GM18858 (cell line): ENCODE results near the gene LAMB1.

ENCODE experiments used
- ATAC-seq: cut with Tn5 transposase; IDR thresholded peaks from one replicate; pipeline ENCODE4 v1.9.1; 2021; ENCODE audit not compliant: unreplicated experiment

LAMB1 gene

GRCh38 chr7:107999779-108000560 lies 3.0 kb downstream of the LAMB1 start:
- ATAC-seq, result no peak

- ATAC-seq, result no peak
These were observed 4.1 kb downstream of the LAMB1 start for GRCh38 chr7:107998660-107999480.

DNA sequence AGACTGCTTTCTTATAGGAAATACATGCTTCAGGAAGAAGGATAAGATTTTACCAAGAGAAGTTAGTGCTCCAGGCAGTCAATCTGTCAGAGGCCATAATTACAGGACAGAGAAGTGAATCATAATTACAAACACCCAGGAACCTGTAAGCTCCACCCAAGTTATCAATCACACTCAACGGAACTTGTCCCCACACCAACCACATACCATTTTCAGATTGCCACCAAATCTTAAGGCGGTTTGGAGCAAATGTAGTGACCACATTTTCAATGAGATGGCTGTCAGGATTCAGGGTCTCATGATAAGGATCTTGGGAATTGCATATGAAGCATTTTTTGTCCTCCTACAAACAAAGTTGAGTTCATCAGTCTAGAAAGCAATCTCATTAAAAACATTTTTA lies 4.8 kb downstream of the LAMB1 start:
- ATAC-seq, result no peak

- no peak for ATAC-seq
These were observed 6.7 kb downstream of the LAMB1 start for GRCh38 chr7:107996072-107996882.

GRCh38 chr7:107995184-107996071 lies 7.5 kb downstream of the LAMB1 start:
- ATAC-seq, result no peak

GRCh38 chr7:107994421-107995030 lies 8.4 kb downstream of the LAMB1 start:
- ATAC-seq, result no peak

DNA sequence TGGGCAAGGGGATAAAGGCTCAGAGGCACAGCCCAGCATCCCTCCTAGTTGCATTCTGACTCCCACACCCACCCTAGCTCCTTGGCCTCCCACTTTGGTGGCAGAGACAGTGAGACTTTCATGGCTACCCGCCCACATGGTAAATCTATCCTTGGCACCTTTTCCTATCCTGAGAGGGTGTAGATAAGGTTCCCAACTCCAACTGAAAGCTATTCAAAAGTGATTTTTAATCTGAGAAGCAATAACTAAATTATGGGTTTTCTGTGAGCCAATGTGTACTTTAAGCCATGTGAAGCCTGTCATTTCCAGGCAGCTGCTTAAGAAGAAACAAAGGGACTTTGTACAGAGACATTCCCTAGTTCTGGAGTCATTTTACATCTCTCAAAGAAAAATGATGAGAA lies 9.1 kb downstream of the LAMB1 start:
- no peak for ATAC-seq

DNA sequence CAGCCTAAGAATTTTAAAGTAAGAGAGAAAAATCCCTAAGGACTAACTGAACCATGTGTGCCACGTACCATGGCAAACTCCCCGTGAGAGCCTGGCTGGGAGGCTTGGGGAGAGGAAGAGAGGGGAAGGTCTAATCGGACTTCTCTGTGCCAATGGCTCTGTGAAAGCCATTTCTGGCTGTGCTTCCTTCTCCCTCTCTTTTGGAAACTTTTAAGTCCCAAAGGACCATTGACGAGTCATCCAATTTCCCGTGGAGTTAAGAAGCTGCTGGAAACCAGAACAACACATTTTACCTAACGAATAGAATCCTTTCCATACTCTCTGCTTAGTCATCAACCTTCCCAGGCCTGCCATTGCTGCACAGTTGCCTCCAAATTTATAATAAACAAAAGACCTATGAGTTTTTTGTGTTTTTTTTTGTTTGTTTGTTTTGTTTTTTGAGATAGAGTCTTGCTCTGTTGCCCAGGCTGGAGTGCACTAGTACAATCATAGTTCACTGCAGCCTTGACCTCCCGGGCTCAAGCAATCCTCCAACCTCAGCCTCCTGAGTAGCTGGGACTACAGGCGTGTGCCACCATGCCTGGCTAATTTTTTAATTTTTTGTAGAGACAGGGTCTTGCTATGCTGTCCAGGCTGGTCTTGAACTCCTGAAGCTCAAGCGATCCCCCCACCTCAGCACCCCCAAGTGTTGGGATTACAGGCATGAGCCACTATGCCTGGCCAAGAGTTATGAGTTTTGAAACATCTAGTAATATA lies 13.2 kb downstream of the LAMB1 start:
- ATAC-seq, result no peak

GRCh38 chr7:107982918-107983389 lies 20.0 kb downstream of the LAMB1 start:
- ATAC-seq, result no peak

DNA sequence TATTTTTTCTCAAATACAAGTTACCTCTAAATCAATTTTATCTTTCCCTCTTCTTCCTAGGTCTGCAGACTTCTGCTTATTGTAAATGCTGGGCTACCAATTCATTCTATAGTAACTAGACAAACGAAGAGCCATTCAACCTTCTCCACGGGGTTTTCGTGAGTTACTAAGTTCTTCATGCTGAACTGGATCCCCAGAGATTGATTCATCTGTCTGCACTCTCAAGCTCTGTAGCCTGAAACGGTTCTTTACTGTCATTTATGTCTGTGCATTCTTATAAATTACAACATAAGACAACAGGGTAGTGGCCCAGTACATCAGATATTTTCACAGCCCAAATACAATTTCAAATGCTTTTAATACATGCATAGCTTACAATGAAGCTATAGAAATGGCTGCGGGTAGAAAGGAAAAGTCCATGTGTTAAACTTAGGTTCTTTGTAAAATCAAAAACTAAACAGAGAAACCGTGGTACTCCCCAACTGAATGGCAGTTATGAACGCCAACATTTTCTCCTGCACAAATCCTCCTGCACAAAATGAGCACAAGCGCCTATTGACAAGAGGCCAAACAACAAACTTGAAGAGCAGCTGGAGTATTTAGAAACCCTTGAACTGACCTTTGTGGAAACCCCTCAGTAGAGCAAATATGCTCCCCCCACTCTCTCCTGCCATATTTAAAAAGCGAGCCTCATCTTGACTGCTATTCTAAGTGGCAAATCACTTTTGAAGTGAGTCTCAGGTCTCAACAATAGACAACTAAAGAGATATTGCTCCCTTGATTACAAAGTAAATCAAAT lies 20.7 kb downstream of the LAMB1 start:
- ATAC-seq, result no peak

GRCh38 chr7:107981466-107981865 lies 21.5 kb downstream of the LAMB1 start:
- ATAC-seq, result no peak

DNA sequence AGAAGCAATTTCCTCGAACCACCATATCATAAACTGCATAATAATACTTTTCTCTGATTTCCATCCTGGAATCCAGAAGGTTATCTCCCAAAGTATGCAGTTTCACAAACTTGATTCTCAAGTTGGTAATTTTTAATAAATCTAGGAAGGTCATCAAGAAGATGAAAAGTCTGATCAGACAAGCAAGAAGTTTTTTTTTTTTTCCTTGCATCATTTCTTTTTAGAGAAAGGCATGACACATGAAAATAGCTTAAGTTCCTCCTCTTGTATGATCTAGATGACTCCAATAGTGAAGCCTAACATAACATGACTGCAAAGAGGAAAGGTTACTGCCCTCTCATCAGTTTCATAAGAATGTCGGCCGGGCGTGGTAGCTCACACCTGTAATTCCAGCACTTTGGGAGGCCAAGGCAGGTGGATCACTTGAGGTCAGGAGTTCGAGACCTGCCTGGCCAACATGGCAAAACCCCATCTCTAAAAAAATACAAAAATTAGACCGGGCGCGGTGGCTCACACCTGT lies 22.2 kb downstream of the LAMB1 start:
- ATAC-seq, result no peak

DNA sequence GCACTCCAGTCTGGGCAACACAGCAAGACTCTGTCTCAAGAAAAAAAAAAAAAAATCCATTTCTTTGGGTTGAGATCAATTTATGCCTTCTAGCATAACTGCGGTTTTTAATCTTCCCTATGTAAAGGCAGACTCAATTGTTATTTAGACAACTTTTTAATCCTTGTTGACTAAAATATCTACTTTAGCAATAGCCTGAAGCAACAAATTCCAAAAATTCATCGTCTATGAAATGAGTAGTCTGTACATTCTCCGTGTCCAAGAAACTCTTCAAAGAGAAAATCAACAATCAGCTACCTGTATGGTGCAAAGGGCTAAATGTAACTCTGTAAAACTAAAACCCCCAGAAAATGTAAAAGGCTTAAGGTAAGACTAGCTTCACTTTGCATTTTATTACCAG lies 22.8 kb downstream of the LAMB1 start:
- ATAC-seq, result no peak

- no peak for ATAC-seq
These were observed 24.0 kb downstream of the LAMB1 start for GRCh38 chr7:107978815-107979408.

DNA sequence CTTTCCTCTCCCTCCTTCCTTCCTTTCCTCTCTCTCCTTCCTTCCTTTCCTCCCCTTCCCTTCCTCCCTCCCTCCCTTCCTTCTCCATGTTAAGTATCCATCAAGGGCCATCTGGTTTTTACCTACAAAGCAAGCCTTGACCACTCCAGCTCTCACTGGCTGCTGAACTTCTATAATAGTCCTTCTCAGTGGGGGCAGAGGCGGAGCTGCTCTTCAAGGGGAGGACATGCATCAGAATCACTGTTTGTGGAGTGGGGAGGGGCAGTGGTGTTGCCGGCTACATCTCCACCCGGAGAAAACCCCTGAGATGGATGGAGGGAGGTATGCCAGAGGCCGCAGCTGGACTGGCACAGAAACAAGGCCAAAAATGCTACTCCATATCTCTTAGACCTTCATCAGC lies 25.9 kb downstream of the LAMB1 start:
- no peak for ATAC-seq

DNA sequence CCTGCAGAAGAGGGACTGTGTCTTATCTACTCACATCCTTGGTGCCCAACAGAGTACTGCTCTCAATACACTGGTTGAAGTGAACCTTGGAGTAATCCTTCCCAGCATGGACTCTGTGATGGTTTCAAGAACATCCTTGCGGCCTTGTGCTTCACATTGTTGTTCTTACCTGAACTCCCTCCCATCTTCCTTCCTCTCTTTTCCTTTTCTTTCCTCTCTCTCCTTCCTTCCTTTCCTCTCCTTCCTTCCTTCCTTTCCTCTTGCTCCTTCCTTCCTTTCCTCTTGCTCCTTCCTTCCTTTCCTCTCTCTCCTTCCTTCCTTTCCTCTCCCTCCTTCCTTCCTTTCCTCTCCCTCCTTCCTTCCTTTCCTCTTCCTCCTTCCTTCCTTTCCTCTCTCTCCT lies 26.3 kb downstream of the LAMB1 start:
- no peak for ATAC-seq

GRCh38 chr7:107975394-107976013 lies 27.5 kb downstream of the LAMB1 start:
- ATAC-seq, result no peak
